ENCODE measurements around the gene ADAMTS9. TPM values are rescaled to one million over a fixed set of nuclear protein-coding genes. Genes with fewer than 3 reads are reported as not detected.

Gene ADAMTS9
- total and polyA plus RNA-seq, 3 experiments from 2014 or later = not detected

DNA sequence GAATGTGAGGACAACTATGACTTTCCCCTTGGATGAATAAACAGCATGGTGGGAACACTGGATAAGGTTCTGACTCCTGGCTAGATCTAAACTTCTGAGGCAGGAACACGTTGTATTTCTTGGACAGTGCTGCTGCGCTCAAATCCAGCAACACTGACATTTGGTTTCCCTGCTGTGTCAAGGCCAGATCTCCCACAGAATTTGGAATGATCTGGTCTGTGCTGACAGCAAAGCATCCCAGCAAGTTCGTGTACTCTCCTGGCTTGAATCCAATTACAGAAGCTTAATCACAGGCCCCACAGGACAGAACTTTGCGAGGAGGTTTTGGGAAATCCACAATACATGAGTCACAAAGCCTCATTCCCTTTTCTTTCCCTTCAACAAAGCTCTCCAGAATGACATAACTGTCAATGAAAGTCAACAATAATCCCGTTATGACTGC is 92.5 kb downstream of the ADAMTS9 start:
- Mint-ChIP-seq H3K27ac (no peak overlapping the region), H3K27me3 (no peaks in the 10 kb centered on the region), H3K36me3 (no peaks in the 10 kb centered on the region), H3K9me3 (peaks cover 0 to 6% (median 0%) of the 10 kb centered on the region in 5 donors), H3K4me3 (no peak overlapping the region), H3K4me1 (no peaks in the 10 kb centered on the region)
- no peak for DNase-seq
- no peaks in the 10 kb centered on the region for H3K27me3 ChIP-seq (ENCODE audit: insufficient read depth, low read length, poor library complexity, severe bottlenecking)
- H3K4me3 ChIP-seq (ENCODE audit: low read length) = no peak overlapping the region
- H3K27ac ChIP-seq (ENCODE audit: low read depth, low read length) = no peak overlapping the region
- ChIA-PET POLR2A (no interaction called here), CTCF (no interaction called here)
- H3K36me3 ChIP-seq (ENCODE audit: insufficient read depth, low read length) = no peaks in the 10 kb centered on the region
- H3K4me1 ChIP-seq (ENCODE audit: insufficient read depth, low read length) = no peaks in the 10 kb centered on the region
- H3K9me3 ChIP-seq (ENCODE audit: low read length) = no peaks in the 10 kb centered on the region

DNA sequence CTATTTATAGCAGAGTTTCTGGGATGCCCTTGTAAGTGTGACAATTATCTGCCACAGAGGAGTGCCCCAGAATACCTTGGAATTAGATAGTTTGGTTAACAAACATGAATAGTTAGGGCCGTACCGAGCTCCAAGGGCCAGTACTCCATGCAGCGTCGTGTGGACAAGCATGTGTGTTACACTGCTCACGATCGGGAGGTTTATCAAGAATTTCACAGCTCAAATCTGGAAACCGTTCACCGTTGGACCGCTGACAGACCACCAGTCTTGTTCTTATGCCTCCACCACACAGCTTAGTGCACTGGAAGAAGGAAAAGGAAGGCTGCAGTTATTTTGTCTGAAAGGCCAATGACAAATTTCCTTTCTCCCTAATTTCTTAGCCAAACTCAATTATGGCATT is 93.7 kb downstream of the ADAMTS9 start:
- Mint-ChIP-seq H3K4me3 (no peak overlapping the region), H3K27ac (no peak overlapping the region), H3K27me3 (no peaks in the 10 kb centered on the region), H3K9me3 (peaks cover 0 to 4% (median 0%) of the 10 kb centered on the region in 5 donors), H3K36me3 (no peaks in the 10 kb centered on the region), H3K4me1 (no peaks in the 10 kb centered on the region)
- Histone ChIP-seq H3K9me3 (ENCODE audit: low read length) (no peaks in the 10 kb centered on the region), H3K4me1 (ENCODE audit: insufficient read depth, low read length) (no peaks in the 10 kb centered on the region), H3K4me3 (ENCODE audit: low read length) (no peak overlapping the region), H3K27me3 (ENCODE audit: insufficient read depth, low read length, poor library complexity, severe bottlenecking) (no peaks in the 10 kb centered on the region), H3K36me3 (ENCODE audit: insufficient read depth, low read length) (no peaks in the 10 kb centered on the region), H3K27ac (ENCODE audit: low read depth, low read length) (no peak overlapping the region)
- CTCF ChIA-PET = no interaction called here
- POLR2A ChIA-PET = no interaction called here
- DNase-seq = no peak

DNA sequence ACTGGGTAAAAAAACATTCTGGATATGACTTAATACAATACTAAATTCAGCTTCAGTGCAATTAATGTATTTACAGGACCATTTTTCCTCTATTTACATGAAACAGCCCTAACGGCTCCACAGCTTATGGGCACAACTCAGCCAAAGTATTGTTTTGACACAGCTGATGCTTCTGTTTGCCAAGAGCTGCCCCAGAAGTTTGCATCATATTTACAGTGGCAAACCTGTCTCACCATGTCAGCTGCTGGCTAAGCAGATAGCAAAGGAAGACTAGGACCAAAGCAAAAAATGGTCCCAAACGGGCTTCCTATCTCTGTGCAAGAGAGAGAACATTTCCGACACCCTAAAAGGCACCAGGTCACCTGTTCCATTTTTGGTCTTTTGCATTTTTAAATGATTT is 94.5 kb downstream of the ADAMTS9 start:
- ChIA-PET CTCF (no interaction called here), POLR2A (no interaction called here)
- H3K4me3 Mint-ChIP-seq = no peak overlapping the region
- H3K36me3 Mint-ChIP-seq = no peaks in the 10 kb centered on the region
- Histone ChIP-seq H3K9me3 (ENCODE audit: low read length) (no peaks in the 10 kb centered on the region), H3K4me1 (ENCODE audit: insufficient read depth, low read length) (no peaks in the 10 kb centered on the region), H3K36me3 (ENCODE audit: insufficient read depth, low read length) (no peaks in the 10 kb centered on the region), H3K27ac (ENCODE audit: low read depth, low read length) (no peak overlapping the region), H3K4me3 (ENCODE audit: low read length) (no peak overlapping the region), H3K27me3 (ENCODE audit: insufficient read depth, low read length, poor library complexity, severe bottlenecking) (no peaks in the 10 kb centered on the region)
- no peaks in the 10 kb centered on the region for H3K27me3 Mint-ChIP-seq
- no peaks in the 10 kb centered on the region for H3K4me1 Mint-ChIP-seq
- peaks cover 0 to 4% (median 0%) of the 10 kb centered on the region in 5 donors for H3K9me3 Mint-ChIP-seq
- no peak overlapping the region for H3K27ac Mint-ChIP-seq
- DNase-seq = no peak

DNA sequence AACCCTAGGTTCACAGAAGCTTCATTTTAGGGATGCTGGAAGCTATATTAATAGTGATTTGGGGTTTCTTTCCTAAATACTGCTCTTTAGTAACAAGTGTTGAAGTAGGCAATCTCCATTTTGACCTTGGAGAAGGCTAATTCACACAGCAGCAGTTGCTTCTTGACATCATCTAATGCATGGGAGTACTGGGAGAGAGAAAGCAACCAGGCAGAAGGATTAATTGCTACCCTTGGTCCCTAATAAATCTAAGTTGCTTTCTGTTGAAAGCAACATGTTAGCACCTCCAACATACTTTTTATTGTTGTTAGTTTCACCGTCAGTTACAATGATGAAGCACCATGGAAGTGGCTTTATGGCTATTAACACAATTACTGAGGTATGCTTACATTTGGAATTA is 96.2 kb downstream of the ADAMTS9 start:
- no peaks in the 10 kb centered on the region for H3K36me3 Mint-ChIP-seq
- no peaks in the 10 kb centered on the region for H3K4me1 Mint-ChIP-seq
- no peak overlapping the region for H3K27ac ChIP-seq (ENCODE audit: low read depth, low read length)
- H3K27me3 Mint-ChIP-seq = no peaks in the 10 kb centered on the region
- H3K9me3 ChIP-seq (ENCODE audit: low read length) = no peaks in the 10 kb centered on the region
- no peak overlapping the region for H3K27ac Mint-ChIP-seq
- no peak overlapping the region for H3K4me3 Mint-ChIP-seq
- no peaks in the 10 kb centered on the region for H3K9me3 Mint-ChIP-seq
- DNase-seq = no peak
- CTCF ChIA-PET = no interaction called here
- H3K27me3 ChIP-seq (ENCODE audit: insufficient read depth, low read length, poor library complexity, severe bottlenecking) = no peaks in the 10 kb centered on the region
- no peaks in the 10 kb centered on the region for H3K36me3 ChIP-seq (ENCODE audit: insufficient read depth, low read length)
- no peaks in the 10 kb centered on the region for H3K4me1 ChIP-seq (ENCODE audit: insufficient read depth, low read length)
- POLR2A ChIA-PET = no interaction called here
- no peak overlapping the region for H3K4me3 ChIP-seq (ENCODE audit: low read length)

DNA sequence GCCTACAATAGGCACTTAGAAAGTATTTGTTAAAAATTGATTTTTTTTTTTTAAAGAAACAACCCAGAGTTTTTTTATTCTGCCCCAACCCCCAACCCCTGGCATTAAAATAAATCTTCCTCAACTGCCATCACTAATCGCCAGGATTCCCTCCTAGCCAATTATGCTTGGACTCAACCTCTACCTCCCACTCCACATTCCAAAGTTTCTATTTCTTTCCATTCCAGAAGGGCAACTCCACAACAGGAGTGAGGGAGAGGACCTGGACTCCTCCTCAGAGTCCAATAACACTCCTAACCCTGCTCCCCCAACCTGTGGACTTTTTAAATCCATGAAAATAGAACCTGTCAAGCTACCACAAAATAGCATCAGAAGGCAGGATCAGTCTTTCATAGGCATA is 99.4 kb downstream of the ADAMTS9 start:
- H3K9me3 Mint-ChIP-seq = peaks cover 0 to 7% (median 0%) of the 10 kb centered on the region in 5 donors
- H3K36me3 Mint-ChIP-seq = no peaks in the 10 kb centered on the region
- no peaks in the 10 kb centered on the region for H3K27me3 Mint-ChIP-seq
- CTCF ChIA-PET = no interaction called here
- no peak overlapping the region for H3K27ac Mint-ChIP-seq
- Histone ChIP-seq H3K27ac (ENCODE audit: low read depth, low read length) (no peak overlapping the region), H3K36me3 (ENCODE audit: insufficient read depth, low read length) (no peaks in the 10 kb centered on the region), H3K27me3 (ENCODE audit: insufficient read depth, low read length, poor library complexity, severe bottlenecking) (no peaks in the 10 kb centered on the region), H3K4me3 (ENCODE audit: low read length) (no peak overlapping the region), H3K9me3 (ENCODE audit: low read length) (no peaks in the 10 kb centered on the region), H3K4me1 (ENCODE audit: insufficient read depth, low read length) (no peaks in the 10 kb centered on the region)
- no peaks in the 10 kb centered on the region for H3K4me1 Mint-ChIP-seq
- POLR2A ChIA-PET = no interaction called here
- H3K4me3 Mint-ChIP-seq = no peak overlapping the region
- DNase-seq = no peak

DNA sequence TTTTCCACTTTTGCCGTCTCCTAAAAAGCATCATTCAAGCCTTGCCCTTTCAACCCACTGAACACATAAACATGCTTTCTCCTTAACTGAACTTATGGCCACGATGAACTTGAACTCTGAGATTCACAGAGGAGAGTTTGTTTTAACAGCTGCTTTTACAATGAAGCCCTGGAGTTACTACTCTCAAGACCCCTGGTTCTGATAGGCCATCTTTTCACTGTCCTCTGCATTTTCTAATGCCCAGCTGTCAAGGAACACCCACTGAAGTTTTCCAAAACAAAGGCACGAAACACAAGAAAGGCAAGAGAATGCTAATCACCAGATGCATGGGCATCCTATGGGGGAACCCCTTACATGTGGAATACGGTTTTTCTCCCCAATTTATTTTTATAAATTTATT is 100.8 kb downstream of the ADAMTS9 start:
- ChIA-PET CTCF (no interaction called here), POLR2A (no interaction called here)
- H3K4me1 Mint-ChIP-seq = no peaks in the 10 kb centered on the region
- H3K9me3 ChIP-seq (ENCODE audit: low read length) = no peaks in the 10 kb centered on the region
- no peak overlapping the region for H3K4me3 Mint-ChIP-seq
- H3K4me1 ChIP-seq (ENCODE audit: insufficient read depth, low read length) = no peaks in the 10 kb centered on the region
- no peak overlapping the region for H3K27ac Mint-ChIP-seq
- peaks cover 0 to 7% (median 0%) of the 10 kb centered on the region in 5 donors for H3K9me3 Mint-ChIP-seq
- no peaks in the 10 kb centered on the region for H3K36me3 Mint-ChIP-seq
- H3K36me3 ChIP-seq (ENCODE audit: insufficient read depth, low read length) = no peaks in the 10 kb centered on the region
- DNase-seq = no peak
- H3K27ac ChIP-seq (ENCODE audit: low read depth, low read length) = no peak overlapping the region
- no peak overlapping the region for H3K4me3 ChIP-seq (ENCODE audit: low read length)
- H3K27me3 ChIP-seq (ENCODE audit: insufficient read depth, low read length, poor library complexity, severe bottlenecking) = no peaks in the 10 kb centered on the region
- H3K27me3 Mint-ChIP-seq = no peaks in the 10 kb centered on the region

DNA sequence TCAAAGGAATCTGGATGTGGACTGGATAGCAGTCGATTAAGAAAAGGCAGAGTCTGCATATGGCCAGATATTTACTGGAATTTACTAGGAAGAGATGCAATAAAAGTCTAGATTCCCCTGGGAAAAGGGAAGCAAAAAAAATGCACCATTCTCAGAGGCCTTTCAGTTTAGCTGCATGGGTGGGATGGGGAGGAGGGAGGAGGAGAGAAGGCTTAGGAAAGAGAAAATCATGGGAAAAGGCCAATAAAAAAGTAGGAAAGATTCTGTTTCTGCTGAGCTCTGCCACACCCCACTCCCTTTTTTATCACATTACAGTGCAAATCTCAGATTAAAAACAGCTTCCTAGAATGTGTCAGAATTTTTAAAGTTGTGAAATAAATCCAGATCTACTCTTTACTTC is 103.6 kb downstream of the ADAMTS9 start:
- H3K4me1 Mint-ChIP-seq = no peaks in the 10 kb centered on the region
- no peaks in the 10 kb centered on the region for H3K36me3 ChIP-seq (ENCODE audit: insufficient read depth, low read length)
- no peaks in the 10 kb centered on the region for H3K9me3 ChIP-seq (ENCODE audit: low read length)
- no peaks in the 10 kb centered on the region for H3K27me3 Mint-ChIP-seq
- no peak for DNase-seq
- no peak overlapping the region for H3K4me3 Mint-ChIP-seq
- H3K4me1 ChIP-seq (ENCODE audit: insufficient read depth, low read length) = no peaks in the 10 kb centered on the region
- no peak overlapping the region for H3K4me3 ChIP-seq (ENCODE audit: low read length)
- H3K27ac Mint-ChIP-seq = no peak overlapping the region
- ChIA-PET POLR2A (no interaction called here), CTCF (no interaction called here)
- no peaks in the 10 kb centered on the region for H3K27me3 ChIP-seq (ENCODE audit: insufficient read depth, low read length, poor library complexity, severe bottlenecking)
- no peaks in the 10 kb centered on the region for H3K36me3 Mint-ChIP-seq
- H3K27ac ChIP-seq (ENCODE audit: low read depth, low read length) = no peak overlapping the region
- H3K9me3 Mint-ChIP-seq = peaks cover 0 to 9% (median 0%) of the 10 kb centered on the region in 5 donors

DNA sequence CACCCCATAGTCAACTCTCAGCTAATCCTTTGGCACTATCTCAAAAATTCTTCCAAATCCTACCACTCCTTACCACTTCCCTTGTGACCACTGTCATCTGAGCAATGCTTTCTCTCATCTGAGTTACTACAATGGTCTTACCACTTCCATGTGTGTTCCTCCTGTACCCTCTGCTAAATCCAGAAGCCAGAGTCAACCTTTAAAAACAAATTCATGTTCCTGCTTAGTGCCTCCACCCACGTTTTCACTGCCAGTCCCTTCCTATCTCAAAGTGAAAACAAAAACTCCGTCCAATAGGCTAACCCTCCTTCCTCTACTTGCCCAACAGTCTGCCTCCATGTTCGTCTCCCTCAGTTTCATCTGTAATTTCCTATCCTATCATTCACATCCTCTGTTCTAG is 109.0 kb downstream of the ADAMTS9 start:
- Histone ChIP-seq H3K36me3 (ENCODE audit: insufficient read depth, low read length) (no peaks in the 10 kb centered on the region), H3K9me3 (ENCODE audit: low read length) (no peaks in the 10 kb centered on the region), H3K27ac (ENCODE audit: low read depth, low read length) (no peak overlapping the region), H3K4me3 (ENCODE audit: low read length) (no peak overlapping the region), H3K4me1 (ENCODE audit: insufficient read depth, low read length) (no peaks in the 10 kb centered on the region), H3K27me3 (ENCODE audit: insufficient read depth, low read length, poor library complexity, severe bottlenecking) (no peaks in the 10 kb centered on the region)
- Mint-ChIP-seq H3K36me3 (no peaks in the 10 kb centered on the region), H3K4me1 (no peaks in the 10 kb centered on the region), H3K27me3 (no peaks in the 10 kb centered on the region), H3K27ac (no peak overlapping the region), H3K9me3 (peaks cover 0 to 11% (median 0%) of the 10 kb centered on the region in 5 donors), H3K4me3 (no peak overlapping the region)
- DNase-seq = no peak
- ChIA-PET POLR2A (no interaction called here), CTCF (no interaction called here)

DNA sequence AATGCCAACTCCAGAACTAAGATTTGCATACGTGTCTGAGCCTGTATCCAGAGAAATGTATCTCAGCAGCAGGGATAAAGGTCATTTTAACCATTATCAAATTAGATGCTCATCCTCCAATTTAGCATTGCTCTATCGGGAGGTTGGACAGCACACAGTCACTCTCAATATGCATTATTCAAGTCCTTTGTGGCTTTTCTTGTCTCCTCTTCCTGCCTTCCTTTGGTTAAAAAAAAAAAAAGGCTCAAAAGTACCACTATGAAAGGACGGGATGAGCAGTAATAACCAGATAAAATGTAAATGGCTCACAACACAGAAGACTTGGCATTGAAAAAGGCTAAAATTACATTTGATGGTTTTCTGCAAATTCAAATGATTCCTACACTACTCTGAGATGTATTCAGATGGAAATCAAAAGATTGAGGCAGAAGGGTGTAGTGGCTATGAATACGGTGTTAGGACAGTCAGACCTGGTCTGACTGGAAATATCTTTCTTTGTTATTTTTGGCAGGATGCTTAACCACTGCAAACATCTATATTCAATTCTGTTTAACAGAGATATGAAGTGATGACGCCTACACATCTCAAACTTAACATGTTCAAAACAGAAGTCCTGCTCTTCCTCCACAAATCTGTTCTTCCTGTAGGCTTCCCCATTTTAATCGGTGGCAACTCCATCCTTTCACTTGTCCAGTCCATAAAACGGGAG is 109.6 kb downstream of the ADAMTS9 start:
- H3K4me1 Mint-ChIP-seq = no peaks in the 10 kb centered on the region
- Histone ChIP-seq H3K9me3 (ENCODE audit: low read length) (no peaks in the 10 kb centered on the region), H3K27ac (ENCODE audit: low read depth, low read length) (no peak overlapping the region), H3K27me3 (ENCODE audit: insufficient read depth, low read length, poor library complexity, severe bottlenecking) (no peaks in the 10 kb centered on the region), H3K36me3 (ENCODE audit: insufficient read depth, low read length) (no peaks in the 10 kb centered on the region), H3K4me3 (ENCODE audit: low read length) (no peak overlapping the region), H3K4me1 (ENCODE audit: insufficient read depth, low read length) (no peaks in the 10 kb centered on the region)
- H3K36me3 Mint-ChIP-seq = no peaks in the 10 kb centered on the region
- POLR2A ChIA-PET = no interaction called here
- no peak overlapping the region for H3K4me3 Mint-ChIP-seq
- no peaks in the 10 kb centered on the region for H3K27me3 Mint-ChIP-seq
- CTCF ChIA-PET = no interaction called here
- H3K27ac Mint-ChIP-seq = no peak overlapping the region
- no peak for DNase-seq
- H3K9me3 Mint-ChIP-seq = peaks cover 0 to 11% (median 0%) of the 10 kb centered on the region in 5 donors
